GM10248 (cell line): ENCODE measurements around the gene NRDC.

Experiments used
- CTCF ChIA-PET: fragments of 300-600 bp; sonication (Branson Sonifier 250); formaldehyde crosslinking; extraction: SDS; loops from one replicate; lab custom pipeline; 2021; ENCODE audit warnings: antibody characterized with exemption; lab: Yijun Ruan, JAX
- POLR2A ChIA-PET: fragments of 350-650 bp; sonication (Branson Sonifier 250); formaldehyde crosslinking; extraction: SDS; loops from one replicate; lab custom pipeline; 2020; ENCODE audit warnings: antibody characterized with exemption; lab: Yijun Ruan, JAX
- DNase-seq: peaks from one replicate; pipeline ENCODE4 v3.0.0; 2012; ENCODE audit errors: extremely low spot score
- CTCF ChIP-seq: IDR thresholded peaks from 2 replicates; pipeline ENCODE4 v1.5.1; 2012; ENCODE audit warnings: mild to moderate bottlenecking, low read depth; ENCODE audit errors: extremely low read depth, missing control alignments, control extremely low read depth

The NRDC gene

DNA sequence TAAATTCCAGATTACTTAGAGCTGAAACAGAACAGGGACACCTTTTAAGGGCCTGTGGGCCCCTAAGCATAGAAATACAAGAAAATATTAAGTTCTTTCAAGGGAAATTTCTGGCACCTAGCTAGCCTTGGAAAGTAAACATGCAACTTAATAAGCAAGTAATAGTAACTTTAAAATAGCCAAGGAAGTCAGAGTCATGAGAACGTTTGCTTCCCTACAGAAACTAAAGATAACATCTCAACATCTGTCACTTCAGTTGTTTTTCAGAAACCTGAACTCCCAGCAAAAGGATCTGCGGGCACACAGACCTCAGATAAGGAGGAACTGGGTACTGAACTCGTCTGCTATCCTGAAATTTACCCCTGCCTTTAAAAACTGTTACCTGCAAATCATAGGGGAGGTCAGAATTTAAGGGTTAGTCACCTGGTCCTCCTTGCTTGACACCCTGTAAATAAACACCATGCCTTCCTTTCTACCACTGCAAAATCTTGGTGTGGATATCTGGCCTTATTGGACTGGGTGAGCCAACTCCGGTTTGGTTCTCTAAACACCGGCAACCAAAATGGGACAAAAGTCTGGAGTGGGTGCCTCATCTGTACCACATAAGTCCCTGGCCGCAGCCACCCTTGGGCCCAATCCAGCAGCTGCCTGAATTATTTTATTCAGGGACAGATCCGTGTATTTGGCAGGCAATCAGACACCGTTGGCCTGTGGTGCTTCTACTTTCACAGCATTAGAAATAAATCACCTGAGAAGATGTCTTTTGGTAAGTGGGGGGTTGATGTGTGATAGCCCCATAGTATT, 27.9 kb downstream of the NRDC start:
- CTCF ChIA-PET: interaction anchor here (0.9 kb wide), 1 partner anchor 10 kb away, joined by 3 read pairs; no protein-coding TSS in a partner anchor
- DNase-seq: no peak
- POLR2A ChIA-PET: no interaction called here
- no peak for TF ChIP-seq CTCF

GRCh38 chr1:51847294-51847920, 31.1 kb downstream of the NRDC start:
- no peak for DNase-seq
- TF ChIP-seq CTCF: no peak
- POLR2A ChIA-PET: no interaction called here
- CTCF ChIA-PET: interaction anchor here (1.2 to 3.8 kb wide), 2 partner anchors 10 to 35 kb away, joined by 3 to 14 read pairs; no protein-coding TSS in a partner anchor

- DNase-seq: peak; percentile 40
- no peak for TF ChIP-seq CTCF
- CTCF ChIA-PET: interaction anchor here (2.5 kb wide), 1 partner anchor 18 kb away, joined by 7 read pairs; no protein-coding TSS in a partner anchor
- POLR2A ChIA-PET: no interaction called here
These were observed 34.6 kb downstream of the NRDC start for GRCh38 chr1:51843948-51844347.

- ChIA-PET POLR2A (no interaction called here), CTCF (interaction anchor here (1.6 to 2.5 kb wide), 2 partner anchors 9 to 16 kb away, joined by 4 to 7 read pairs; no protein-coding TSS in a partner anchor)
- no peak for TF ChIP-seq CTCF
- DNase-seq: no peak
These were observed 36.3 kb downstream of the NRDC start for GRCh38 chr1:51842261-51842660.

- TF ChIP-seq CTCF: no peak
- POLR2A ChIA-PET: no interaction called here
- no peak for DNase-seq
- CTCF ChIA-PET: interaction anchor here (0.7 to 2.8 kb wide), 10 partner anchors 7 to 72 kb away, joined by 3 to 9 read pairs (median 4); no protein-coding TSS in a partner anchor
These were observed 37.6 kb downstream of the NRDC start for GRCh38 chr1:51840743-51841461.

DNA sequence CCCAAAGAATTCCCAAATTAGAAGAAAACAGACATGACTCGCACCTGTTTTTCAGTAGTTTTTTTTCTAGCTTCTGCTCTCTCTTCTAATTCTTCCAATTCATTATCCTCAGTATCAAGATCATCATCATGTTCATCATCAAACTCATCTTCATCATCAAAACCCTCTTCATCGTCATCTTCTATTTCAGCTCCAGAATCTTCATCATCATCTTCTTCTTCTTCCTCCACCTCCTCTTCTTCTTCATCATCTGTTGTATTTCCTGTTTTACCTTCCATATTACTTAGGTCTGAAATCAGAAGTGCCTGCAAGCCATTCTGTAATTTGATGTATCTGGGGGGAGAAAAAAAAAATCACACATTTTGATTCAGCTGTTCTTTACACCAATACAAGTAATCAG, 38.3 kb downstream of the NRDC start:
- DNase-seq: no peak
- TF ChIP-seq CTCF: no peak
- CTCF ChIA-PET: interaction anchor here (0.7 to 2.8 kb wide), 9 partner anchors 8 to 71 kb away, joined by 3 to 9 read pairs (median 3); no protein-coding TSS in a partner anchor
- POLR2A ChIA-PET: no interaction called here
